Astrocyte (in vitro differentiated cells and primary cell): ENCODE results near the gene TMPRSS7.

ENCODE experiments used
- EZH2 ChIP-seq: IDR thresholded peaks from 2 replicates; pipeline ENCODE4 v1.6.1; 2012; ENCODE audit warnings: mild to moderate bottlenecking, low read length, inconsistent platforms; ENCODE audit not compliant: insufficient read depth
- TF ChIP-seq, protein P1 (sequence below): IDR thresholded peaks from 2 replicates; pipeline ENCODE4 v1.5.1; 2011; ENCODE audit warnings: low read depth, mild to moderate bottlenecking, inconsistent platforms, low read length, moderate library complexity; ENCODE audit not compliant: insufficient read depth

DNA sequence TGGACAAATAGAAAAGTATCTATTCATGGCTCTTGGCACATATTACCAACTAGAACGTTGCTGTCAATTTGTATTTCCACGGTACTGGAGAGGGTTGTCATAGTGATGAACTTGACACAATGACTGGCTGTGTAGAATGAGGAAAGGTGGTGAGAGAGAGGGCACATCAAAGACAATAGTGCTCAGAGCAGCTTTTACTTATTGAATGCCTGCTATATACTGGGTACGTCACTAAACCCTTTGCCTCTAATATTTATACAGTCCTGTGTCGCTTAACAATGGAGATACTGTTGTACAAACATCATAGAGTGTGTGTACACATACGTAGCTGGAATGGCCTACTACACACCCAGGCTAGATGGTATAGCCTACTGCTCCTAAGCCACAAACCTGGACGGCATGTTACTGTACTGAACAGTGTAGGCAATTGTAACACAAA is 8.3 kb downstream of the TMPRSS7 start:
- TF ChIP-seq, protein P1, sequence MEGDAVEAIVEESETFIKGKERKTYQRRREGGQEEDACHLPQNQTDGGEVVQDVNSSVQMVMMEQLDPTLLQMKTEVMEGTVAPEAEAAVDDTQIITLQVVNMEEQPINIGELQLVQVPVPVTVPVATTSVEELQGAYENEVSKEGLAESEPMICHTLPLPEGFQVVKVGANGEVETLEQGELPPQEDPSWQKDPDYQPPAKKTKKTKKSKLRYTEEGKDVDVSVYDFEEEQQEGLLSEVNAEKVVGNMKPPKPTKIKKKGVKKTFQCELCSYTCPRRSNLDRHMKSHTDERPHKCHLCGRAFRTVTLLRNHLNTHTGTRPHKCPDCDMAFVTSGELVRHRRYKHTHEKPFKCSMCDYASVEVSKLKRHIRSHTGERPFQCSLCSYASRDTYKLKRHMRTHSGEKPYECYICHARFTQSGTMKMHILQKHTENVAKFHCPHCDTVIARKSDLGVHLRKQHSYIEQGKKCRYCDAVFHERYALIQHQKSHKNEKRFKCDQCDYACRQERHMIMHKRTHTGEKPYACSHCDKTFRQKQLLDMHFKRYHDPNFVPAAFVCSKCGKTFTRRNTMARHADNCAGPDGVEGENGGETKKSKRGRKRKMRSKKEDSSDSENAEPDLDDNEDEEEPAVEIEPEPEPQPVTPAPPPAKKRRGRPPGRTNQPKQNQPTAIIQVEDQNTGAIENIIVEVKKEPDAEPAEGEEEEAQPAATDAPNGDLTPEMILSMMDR, result no peak
- no peak for TF ChIP-seq EZH2
